Fibroblast of the aortic adventitia (primary cell): ENCODE data around the gene C12orf43. TPM values are rescaled to one million over a fixed set of nuclear protein-coding genes. Genes with fewer than 3 reads are reported as not detected.

ENCODE experiments used
- DNase-seq: peaks from one replicate; pipeline ENCODE4 v3.0.0-alpha.2; 2010; ENCODE audit warnings: low read depth
- H3K4me3 ChIP-seq: 2 replicates; pipeline ENCODE4 v1.5.1; 2011; ENCODE audit warnings: low read depth, mild to moderate bottlenecking, control low read depth, low read length, moderate library complexity
- CTCF ChIP-seq: IDR thresholded peaks from 2 replicates; pipeline ENCODE4 v1.5.1; 2011; ENCODE audit warnings: mild to moderate bottlenecking, low read length, control low read depth, inconsistent platforms; ENCODE audit not compliant: insufficient read depth
- total RNA-seq: library from RNA; depleted of rRNA; stranded (reverse); fragments of >200 nt; gene quantifications from 2 replicates; pipeline ENCODE4 v1.2.3, GENCODE V29; 2012; ENCODE audit warnings: low replicate concordance

The C12orf43 gene
- total RNA-seq, 1 donor: 12.7 TPM

DNA sequence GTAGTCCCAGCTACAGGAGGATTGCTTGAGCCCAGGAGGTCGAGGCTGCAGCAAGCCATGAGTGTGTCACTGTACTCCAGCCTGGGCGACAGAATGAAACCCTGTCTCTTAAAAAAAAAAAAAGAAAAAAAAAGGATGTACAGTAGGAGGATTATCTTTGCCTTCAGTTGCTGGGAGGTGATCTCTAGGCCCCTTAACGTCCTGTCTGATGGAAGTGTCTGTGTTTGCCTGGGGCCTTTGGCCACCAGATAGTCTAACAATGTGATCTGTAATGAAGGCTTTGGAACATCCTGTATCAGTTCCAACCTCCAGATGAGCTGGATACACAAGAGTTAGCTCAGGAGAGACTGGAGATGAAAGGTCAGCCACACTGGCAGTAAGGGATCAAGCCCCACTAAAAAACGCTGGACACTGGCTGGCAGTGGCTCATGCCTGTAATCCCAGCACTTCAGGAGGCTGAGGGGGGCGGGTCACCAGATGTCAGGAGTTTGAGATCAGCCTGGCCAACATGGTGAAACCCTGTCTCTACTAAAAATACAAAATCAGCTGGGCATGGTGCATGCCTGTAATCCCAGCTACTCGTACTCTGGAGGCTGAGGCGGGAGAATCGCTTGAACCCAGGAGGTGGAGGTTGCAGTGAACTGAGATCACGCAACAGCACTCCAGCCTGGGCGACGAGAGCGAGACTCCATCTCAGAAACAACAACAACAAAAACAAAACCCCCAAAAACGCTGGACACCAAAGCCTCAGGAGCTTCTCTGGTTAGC lies 57.0 kb downstream of the C12orf43 start:
- DNase-seq: no peak
- no peak for TF ChIP-seq CTCF
- no peak overlapping the region for H3K4me3 ChIP-seq

DNA sequence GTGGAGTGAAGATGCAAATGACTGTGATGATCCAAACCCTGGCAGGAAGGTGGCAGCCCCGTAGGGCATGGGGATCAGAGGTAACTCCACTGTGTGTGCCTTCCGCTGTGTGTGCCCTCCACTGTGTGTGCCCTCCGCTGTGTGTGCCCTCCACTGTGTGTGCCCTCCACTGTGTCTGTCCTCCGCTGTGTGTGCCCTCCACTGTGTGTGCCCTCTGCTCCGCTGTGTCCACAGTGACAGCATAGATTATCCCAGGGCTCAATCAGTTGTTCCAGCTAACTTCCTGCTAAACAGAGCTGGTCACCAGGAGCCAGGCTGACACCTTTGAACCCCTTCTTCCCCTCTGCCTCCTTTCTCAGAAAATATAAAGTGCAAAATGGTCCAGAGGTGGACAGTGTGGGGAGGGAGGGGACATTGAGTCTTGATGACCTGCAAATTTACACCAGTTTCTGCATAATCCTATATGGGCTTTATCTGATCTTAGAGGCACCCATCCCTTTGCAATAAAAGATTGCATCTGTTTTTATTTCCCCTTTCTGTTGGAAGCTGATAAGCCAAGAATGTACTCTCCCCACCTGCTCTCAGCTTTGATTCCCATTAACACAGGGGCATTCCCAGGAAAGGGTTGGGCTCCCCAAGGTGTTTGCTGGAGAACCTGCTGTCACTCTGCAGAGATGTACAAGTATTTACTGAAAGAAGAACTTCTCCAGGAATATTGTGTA lies 59.5 kb downstream of the C12orf43 start:
- TF ChIP-seq CTCF: no peak
- H3K4me3 ChIP-seq: no peak overlapping the region
- no peak for DNase-seq

- no peak overlapping the region for H3K4me3 ChIP-seq
- no peak for DNase-seq
- TF ChIP-seq CTCF: no peak
These were observed 61.1 kb downstream of the C12orf43 start for GRCh38 chr12:120955232-120955631.

DNA sequence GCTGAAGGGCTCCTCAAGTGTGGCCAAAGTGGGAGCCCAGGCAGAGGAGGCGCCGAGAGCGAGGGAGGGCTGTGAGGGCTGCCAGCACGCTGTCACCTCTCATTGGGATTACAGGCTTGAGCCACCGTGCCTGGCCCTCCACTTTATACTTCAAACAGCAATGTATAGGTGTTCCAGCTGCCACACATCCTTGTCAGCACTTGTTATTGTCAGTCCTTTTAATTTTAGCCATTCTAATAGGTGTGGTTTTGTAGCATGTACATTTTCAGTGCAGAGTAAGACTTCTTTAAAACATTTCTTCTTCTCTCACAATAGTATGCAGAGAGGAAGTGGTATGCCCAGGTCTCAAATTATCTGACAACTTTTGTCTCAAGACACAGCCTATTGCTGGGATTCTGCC lies 65.5 kb downstream of the C12orf43 start:
- TF ChIP-seq CTCF: no peak
- no peak overlapping the region for H3K4me3 ChIP-seq
- DNase-seq: no peak

Other genes with a start within 250 kb of the C12orf43 start
- gene SPPL3, start 112.1 kb downstream of the C12orf43 start, total RNA-seq: 15.9 and 18.3 TPM in 2 replicates
- 0.09 TPM in 1 of 2 replicates, not detected in the other for gene HNF1A, start 37.9 kb downstream of the C12orf43 start, total RNA-seq
- gene OASL, start 22.8 kb upstream of the C12orf43 start, total RNA-seq: 0.33 TPM in 1 of 2 replicates, not detected in the other
- 0.18 and 9.1 TPM in 2 replicates for gene P2RX7, start 116.4 kb upstream of the C12orf43 start, total RNA-seq
- gene P2RX4, start 193.6 kb upstream of the C12orf43 start, total RNA-seq: 2.7 and 9.1 TPM in 2 replicates